ENCODE data around the gene ADTRP. TPM values are rescaled to one million over a fixed set of nuclear protein-coding genes. Genes with fewer than 3 reads are reported as not detected.

The ADTRP gene
- polyA plus RNA-seq, 1 donor (not counting 4 experiments of a cell fraction or from before 2014, with no cell fraction given): 16.7 TPM

DNA sequence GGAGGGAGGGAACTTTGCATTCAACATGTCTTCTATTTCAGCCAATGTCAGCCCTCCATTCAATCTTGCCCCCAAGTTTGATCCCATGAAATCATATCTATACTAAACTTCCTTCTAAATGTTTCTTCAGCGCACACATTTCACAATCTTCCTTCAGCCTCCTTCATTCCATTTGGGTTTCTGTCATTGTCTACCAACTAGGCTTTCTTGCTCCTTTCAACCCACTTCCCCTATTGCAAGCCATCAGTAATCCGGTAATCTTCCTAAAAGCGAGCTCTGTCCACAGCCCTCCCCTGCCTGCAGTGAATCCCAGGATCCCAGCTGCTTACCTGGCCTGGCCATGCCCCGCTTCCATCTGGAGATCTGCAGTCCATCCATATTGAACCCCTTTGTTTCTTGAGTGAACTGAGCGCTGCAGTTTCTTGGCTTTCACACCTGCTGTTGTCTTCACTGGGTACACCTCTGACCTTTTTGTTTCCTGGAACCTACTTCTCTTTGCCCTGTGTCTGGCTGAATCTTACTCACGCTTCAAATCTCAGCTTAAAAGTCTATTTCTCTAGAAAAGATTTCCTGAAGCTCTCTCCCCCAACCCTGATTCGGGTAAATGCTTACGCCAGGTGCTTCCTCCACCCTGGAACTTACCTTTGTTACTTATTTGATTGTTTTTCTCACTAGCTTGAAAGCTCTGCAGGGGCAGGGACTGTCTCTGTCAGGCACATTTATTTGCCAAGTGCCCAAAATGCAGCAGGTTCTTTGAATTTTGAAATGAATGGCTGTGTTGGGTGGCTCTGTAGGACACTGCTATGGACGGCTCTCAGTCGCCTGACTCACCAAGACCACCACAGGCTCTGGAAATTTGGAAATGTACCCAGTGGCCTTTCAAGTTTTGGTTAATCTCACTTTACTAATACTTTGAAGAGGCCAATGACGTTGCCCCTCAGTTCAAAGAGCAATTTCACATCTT is 50.3 kb downstream of the ADTRP start:
- FAIRE-seq (no peak), DNase-seq (ENCODE audit: low read depth, low spot score) (no peak)
- Histone ChIP-seq H3K4me1 (ENCODE audit: control insufficient read depth, extremely low read depth, insufficient read depth, low read length) (no peaks in the 10 kb centered on the region), H4K20me1 (ENCODE audit: control insufficient read depth, extremely low read depth, insufficient read depth, low read length) (no peaks in the 10 kb centered on the region), H3K36me3 (ENCODE audit: control insufficient read depth in 2 of 2, extremely low read depth in 1 of 2, insufficient read depth in 2 of 2, low read length in 2 of 2) (peaks cover 4% of the 10 kb centered on the region in 2 experiments), H3K27me3 (ENCODE audit: control insufficient read depth, extremely low read depth, insufficient read depth, low read length) (no peaks in the 10 kb centered on the region), H3K9me3 (ENCODE audit: control insufficient read depth, low read depth, low read length) (no peaks in the 10 kb centered on the region), H3K9ac (ENCODE audit: control insufficient read depth, extremely low read depth, insufficient read depth, low read length) (no peak overlapping the region), H3K4me2 (ENCODE audit: control insufficient read depth, extremely low read depth, insufficient read depth, low read depth, low read length) (no peak overlapping the region), H2AFZ (ENCODE audit: control insufficient read depth, low read length) (no peak overlapping the region), H3K9me1 (ENCODE audit: control insufficient read depth, extremely low read depth, insufficient read depth, low read length) (no peaks in the 10 kb centered on the region), H3K4me3 (ENCODE audit: control insufficient read depth in 2 of 3, extremely low read depth in 1 of 3, insufficient read depth in 2 of 3, low read depth in 1 of 3, low read length in 3 of 3) (no peak overlapping the region), H3K79me2 (ENCODE audit: control insufficient read depth, insufficient read depth, low read length) (no peaks in the 10 kb centered on the region), H3K27ac (ENCODE audit: control insufficient read depth, insufficient read depth, low read length) (no peak overlapping the region)
- TF ChIP-seq, protein P1, sequence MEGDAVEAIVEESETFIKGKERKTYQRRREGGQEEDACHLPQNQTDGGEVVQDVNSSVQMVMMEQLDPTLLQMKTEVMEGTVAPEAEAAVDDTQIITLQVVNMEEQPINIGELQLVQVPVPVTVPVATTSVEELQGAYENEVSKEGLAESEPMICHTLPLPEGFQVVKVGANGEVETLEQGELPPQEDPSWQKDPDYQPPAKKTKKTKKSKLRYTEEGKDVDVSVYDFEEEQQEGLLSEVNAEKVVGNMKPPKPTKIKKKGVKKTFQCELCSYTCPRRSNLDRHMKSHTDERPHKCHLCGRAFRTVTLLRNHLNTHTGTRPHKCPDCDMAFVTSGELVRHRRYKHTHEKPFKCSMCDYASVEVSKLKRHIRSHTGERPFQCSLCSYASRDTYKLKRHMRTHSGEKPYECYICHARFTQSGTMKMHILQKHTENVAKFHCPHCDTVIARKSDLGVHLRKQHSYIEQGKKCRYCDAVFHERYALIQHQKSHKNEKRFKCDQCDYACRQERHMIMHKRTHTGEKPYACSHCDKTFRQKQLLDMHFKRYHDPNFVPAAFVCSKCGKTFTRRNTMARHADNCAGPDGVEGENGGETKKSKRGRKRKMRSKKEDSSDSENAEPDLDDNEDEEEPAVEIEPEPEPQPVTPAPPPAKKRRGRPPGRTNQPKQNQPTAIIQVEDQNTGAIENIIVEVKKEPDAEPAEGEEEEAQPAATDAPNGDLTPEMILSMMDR (optimal IDR thresholded peaks at IDR 0.05 in 1 of 3, IDR thresholded peaks at IDR 0.05 in 1 of 3, conservative IDR thresholded peaks at IDR 0.05 in 1 of 3; ENCODE audit: extremely low read depth in 1 of 3, insufficient read depth in 2 of 3, low read length in 3 of 3): no peak
- TF ChIP-seq EZH2 (IDR thresholded peaks at IDR 0.05; ENCODE audit: low read length): no peak
- dilution Hi-C loops (cut with MboI; ENCODE audit: extremely low pct_ligation_motif_present, low sequenced_read_pairs): no loop called here

DNA sequence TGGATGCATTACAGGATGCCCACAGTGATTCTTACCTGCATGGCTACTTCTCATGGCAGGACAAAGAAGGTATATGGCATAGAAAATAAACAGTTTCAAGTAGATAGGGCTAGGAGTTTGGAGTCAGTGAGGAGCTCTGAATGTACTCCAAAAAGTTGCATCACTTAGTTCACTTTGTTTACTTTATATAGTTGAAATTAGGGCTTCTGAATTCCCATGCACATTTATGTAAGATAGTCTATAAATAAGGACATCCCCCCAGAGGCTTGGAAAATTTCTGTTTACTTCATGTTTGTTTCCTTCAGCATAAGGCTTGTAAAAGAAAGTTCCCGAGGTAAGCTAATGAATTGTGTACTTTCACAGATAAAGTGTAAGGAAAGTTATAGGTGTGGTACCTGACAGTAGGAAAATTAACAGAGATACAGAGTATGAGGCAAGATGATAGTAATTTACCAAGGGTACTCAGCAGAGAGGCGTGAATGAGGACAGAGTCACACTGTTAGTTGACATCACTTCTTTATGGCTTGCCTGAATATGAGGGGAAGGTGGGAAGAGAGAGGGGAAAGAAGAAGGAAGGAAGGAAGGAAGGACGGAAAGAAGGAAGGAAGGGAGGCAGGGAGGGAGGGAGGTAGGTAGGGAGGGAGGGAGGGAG is 51.1 kb downstream of the ADTRP start:
- H3K27ac ChIP-seq (ENCODE audit: control insufficient read depth, insufficient read depth, low read length): no peak overlapping the region
- no peak overlapping the region for H2AFZ ChIP-seq (ENCODE audit: control insufficient read depth, low read length)
- FAIRE-seq (no peak), DNase-seq (ENCODE audit: low read depth, low spot score) (no peak)
- TF ChIP-seq, protein P1 (optimal IDR thresholded peaks at IDR 0.05 in 1 of 3, IDR thresholded peaks at IDR 0.05 in 1 of 3, conservative IDR thresholded peaks at IDR 0.05 in 1 of 3; ENCODE audit: extremely low read depth in 1 of 3, insufficient read depth in 2 of 3, low read length in 3 of 3): no peak
- TF ChIP-seq EZH2 (IDR thresholded peaks at IDR 0.05; ENCODE audit: low read length): no peak
- no peaks in the 10 kb centered on the region for H3K27me3 ChIP-seq (ENCODE audit: control insufficient read depth, extremely low read depth, insufficient read depth, low read length)
- H3K36me3 ChIP-seq (ENCODE audit: control insufficient read depth in 2 of 2, extremely low read depth in 1 of 2, insufficient read depth in 2 of 2, low read length in 2 of 2): peaks cover 3 to 4% of the 10 kb centered on the region in 2 experiments
- H3K4me2 ChIP-seq (ENCODE audit: control insufficient read depth, extremely low read depth, insufficient read depth, low read depth, low read length): no peak overlapping the region
- H3K79me2 ChIP-seq (ENCODE audit: control insufficient read depth, insufficient read depth, low read length): no peaks in the 10 kb centered on the region
- no peaks in the 10 kb centered on the region for H3K4me1 ChIP-seq (ENCODE audit: control insufficient read depth, extremely low read depth, insufficient read depth, low read length)
- dilution Hi-C loops (cut with MboI; ENCODE audit: extremely low pct_ligation_motif_present, low sequenced_read_pairs): no loop called here
- H3K4me3 ChIP-seq (ENCODE audit: control insufficient read depth in 2 of 3, extremely low read depth in 1 of 3, insufficient read depth in 2 of 3, low read depth in 1 of 3, low read length in 3 of 3): no peak overlapping the region
- H3K9ac ChIP-seq (ENCODE audit: control insufficient read depth, extremely low read depth, insufficient read depth, low read length): no peak overlapping the region
- no peaks in the 10 kb centered on the region for H3K9me1 ChIP-seq (ENCODE audit: control insufficient read depth, extremely low read depth, insufficient read depth, low read length)
- no peaks in the 10 kb centered on the region for H4K20me1 ChIP-seq (ENCODE audit: control insufficient read depth, extremely low read depth, insufficient read depth, low read length)
- no peaks in the 10 kb centered on the region for H3K9me3 ChIP-seq (ENCODE audit: control insufficient read depth, low read depth, low read length)
